Hepatocyte (in vitro differentiated cells): ENCODE results near the gene REV1. TPM values are rescaled to one million over a fixed set of nuclear protein-coding genes. Genes with fewer than 3 reads are reported as not detected.
A peak's percentile ranks its signal among the peaks of the same experiment; 100 is the strongest.

Experiments used
- DNase-seq: peaks from one replicate; pipeline ENCODE4 v3.0.0-alpha.2; 2016; ENCODE audit warnings: low spot score
- H2AFZ ChIP-seq: fragments of 200-600 bp; sonication (generic); 2 replicates; pipeline ENCODE4 v1.6.0; 2016; ENCODE audit warnings: antibody characterized with exemption, mild to moderate bottlenecking
- H3K27ac ChIP-seq: fragments of 200-600 bp; sonication (generic); 2 replicates; pipeline ENCODE4 v1.5.1; 2016; ENCODE audit warnings: mild to moderate bottlenecking
- H3K27me3 ChIP-seq: fragments of 200-600 bp; sonication (generic); 2 replicates; pipeline ENCODE4 v1.6.1; 2016
- H3K36me3 ChIP-seq: fragments of 200-600 bp; sonication (generic); replicated peaks from 2 replicates; pipeline ENCODE4 v1.5.1; 2016; ENCODE audit warnings: low read depth; ENCODE audit not compliant: insufficient read depth
- H3K4me1 ChIP-seq: fragments of 200-600 bp; sonication (generic); 2 replicates; pipeline ENCODE4 v1.5.1; 2016; ENCODE audit warnings: mild to moderate bottlenecking, moderate library complexity; ENCODE audit not compliant: insufficient read depth
- H3K4me2 ChIP-seq: fragments of 200-600 bp; sonication (generic); 2 replicates; pipeline ENCODE4 v1.6.0; 2016
- H3K4me3 ChIP-seq: fragments of 200-600 bp; sonication (generic); 2 replicates; pipeline ENCODE4 v1.5.1; 2016; ENCODE audit warnings: mild to moderate bottlenecking
- H3K79me2 ChIP-seq: fragments of 200-600 bp; sonication (generic); 2 replicates; pipeline ENCODE4 v1.6.0; 2017; ENCODE audit warnings: mild to moderate bottlenecking
- H3K9me2 ChIP-seq: fragments of 200-600 bp; sonication (generic); replicated peaks from 2 replicates; pipeline ENCODE4 v1.6.0; 2017; ENCODE audit warnings: mild to moderate bottlenecking; ENCODE audit not compliant: insufficient read depth
- H3K9me3 ChIP-seq: fragments of 200-600 bp; sonication (generic); 2 replicates; pipeline ENCODE4 v1.5.1; 2016; ENCODE audit warnings: low read depth, mild to moderate bottlenecking
- H4K20me1 ChIP-seq: fragments of 200-600 bp; sonication (generic); 2 replicates; pipeline ENCODE4 v1.6.0; 2016; ENCODE audit warnings: mild to moderate bottlenecking; ENCODE audit not compliant: insufficient read depth, poor library complexity, severe bottlenecking
- EZH2 ChIP-seq: fragments of 200-600 bp; sonication (generic); IDR thresholded peaks from 2 replicates; pipeline ENCODE4 v1.6.1; 2016; ENCODE audit warnings: antibody characterized with exemption, mild to moderate bottlenecking, borderline replicate concordance
- EZH2phosphoT487 ChIP-seq: fragments of 200-600 bp; sonication (generic); IDR thresholded peaks from one replicate; pipeline ENCODE4 v1.6.1; 2018; ENCODE audit warnings: antibody characterized with exemption, mild to moderate bottlenecking, low read depth, moderate library complexity; ENCODE audit not compliant: unreplicated experiment, severe bottlenecking
- WGBS: methylation state at CpG from one replicate; pipeline ENCODE4 v1.1.6; 2016; ENCODE audit warnings: low lambda C conversion rate; ENCODE audit errors: missing lambda C conversion rate; 5-methylcytosine and 5-hydroxymethylcytosine counted together
- polyA plus RNA-seq: library from polyadenylated mRNA; unstranded; fragments of >200 nt; fragmentation: Nextera tagmentation; extraction: Ambion mirVana; gene quantifications from 2 replicates; pipeline ENCODE4 v1.2.1, GENCODE V29; 2016
- total RNA-seq: library from RNA; depleted of rRNA; stranded (reverse); fragments of >200 nt; gene quantifications from 2 replicates; pipeline ENCODE4 v1.2.3, GENCODE V29; 2014
- TF ChIP-seq, protein P1 (sequence below): fragments of 200-600 bp; sonication (generic); IDR thresholded peaks from 2 replicates; pipeline ENCODE4 v1.5.1; 2016; ENCODE audit warnings: antibody characterized with exemption, mild to moderate bottlenecking; ENCODE audit not compliant: poor library complexity

The REV1 gene
- total and polyA plus RNA-seq, 2 experiments from 2014 or later = 25.9 to 31.2 TPM

GRCh38 chr2:99406137-99406536 is 83.7 kb downstream of the REV1 start:
- H3K4me1 ChIP-seq = peaks cover 5% of the 10 kb centered on the region
- H3K36me3 ChIP-seq = peaks cover 3% of the 10 kb centered on the region
- H3K9me3 ChIP-seq = no peaks in the 10 kb centered on the region
- no peak overlapping the region for H3K4me3 ChIP-seq
- WGBS = 97% methylated on average over 6 of the region's 6 CpGs
- H3K27me3 ChIP-seq = no peaks in the 10 kb centered on the region
- no peaks in the 10 kb centered on the region for H3K79me2 ChIP-seq
- no peak overlapping the region for H2AFZ ChIP-seq
- H3K27ac ChIP-seq = no peak overlapping the region
- no peaks in the 10 kb centered on the region for H3K9me2 ChIP-seq
- no peak for TF ChIP-seq EZH2phosphoT487
- TF ChIP-seq, protein P1, sequence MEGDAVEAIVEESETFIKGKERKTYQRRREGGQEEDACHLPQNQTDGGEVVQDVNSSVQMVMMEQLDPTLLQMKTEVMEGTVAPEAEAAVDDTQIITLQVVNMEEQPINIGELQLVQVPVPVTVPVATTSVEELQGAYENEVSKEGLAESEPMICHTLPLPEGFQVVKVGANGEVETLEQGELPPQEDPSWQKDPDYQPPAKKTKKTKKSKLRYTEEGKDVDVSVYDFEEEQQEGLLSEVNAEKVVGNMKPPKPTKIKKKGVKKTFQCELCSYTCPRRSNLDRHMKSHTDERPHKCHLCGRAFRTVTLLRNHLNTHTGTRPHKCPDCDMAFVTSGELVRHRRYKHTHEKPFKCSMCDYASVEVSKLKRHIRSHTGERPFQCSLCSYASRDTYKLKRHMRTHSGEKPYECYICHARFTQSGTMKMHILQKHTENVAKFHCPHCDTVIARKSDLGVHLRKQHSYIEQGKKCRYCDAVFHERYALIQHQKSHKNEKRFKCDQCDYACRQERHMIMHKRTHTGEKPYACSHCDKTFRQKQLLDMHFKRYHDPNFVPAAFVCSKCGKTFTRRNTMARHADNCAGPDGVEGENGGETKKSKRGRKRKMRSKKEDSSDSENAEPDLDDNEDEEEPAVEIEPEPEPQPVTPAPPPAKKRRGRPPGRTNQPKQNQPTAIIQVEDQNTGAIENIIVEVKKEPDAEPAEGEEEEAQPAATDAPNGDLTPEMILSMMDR = no peak
- TF ChIP-seq EZH2 = no peak
- H3K4me2 ChIP-seq = no peak overlapping the region
- no peak for DNase-seq
- no peaks in the 10 kb centered on the region for H4K20me1 ChIP-seq

DNA sequence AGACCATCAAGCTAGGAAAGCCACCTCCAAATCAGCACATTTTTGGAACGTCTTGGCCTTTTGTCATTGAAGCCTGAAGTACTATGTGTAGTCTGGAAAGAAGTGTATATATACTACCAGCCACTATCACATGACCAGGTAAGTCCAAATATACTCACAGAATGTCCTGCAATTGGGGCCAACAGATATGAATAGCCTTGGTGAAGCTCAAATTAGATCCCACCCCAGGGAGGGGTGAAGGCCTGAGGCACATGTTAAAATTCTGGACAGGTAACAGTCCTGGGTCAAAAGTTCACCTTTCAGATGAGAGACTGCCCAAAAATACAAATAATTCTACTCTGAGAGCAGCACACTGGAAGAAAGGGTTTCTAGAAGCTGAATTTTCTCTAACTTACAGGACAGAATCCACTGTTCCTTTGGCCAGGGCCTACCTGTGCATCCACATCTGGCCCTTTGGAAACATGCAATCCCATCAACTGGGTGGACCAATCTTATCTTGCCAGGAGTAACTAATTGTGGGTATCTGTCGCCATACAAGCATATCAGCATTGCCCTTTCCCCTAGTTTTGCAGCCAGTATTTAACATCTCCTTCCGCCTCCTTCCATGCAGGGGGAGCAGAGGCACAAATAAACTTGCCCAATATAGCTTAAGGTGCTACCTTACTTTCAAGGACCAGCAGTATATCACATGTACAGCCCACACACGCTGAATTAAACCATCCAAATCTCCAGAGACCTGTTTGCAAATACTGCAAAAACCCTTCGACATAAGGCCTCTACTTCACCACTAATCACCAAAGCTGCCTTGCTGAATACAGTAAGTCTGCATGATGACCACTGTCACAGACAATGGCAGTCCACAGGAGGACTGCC is 84.8 kb downstream of the REV1 start:
- no peak for DNase-seq
- peak overlapping the region; percentile 44 for H3K27ac ChIP-seq
- H4K20me1 ChIP-seq = no peaks in the 10 kb centered on the region
- H3K9me2 ChIP-seq = no peaks in the 10 kb centered on the region
- H3K9me3 ChIP-seq = no peaks in the 10 kb centered on the region
- no peak overlapping the region for H2AFZ ChIP-seq
- 83% methylated on average over 5 of the region's 5 CpGs for WGBS
- TF ChIP-seq, protein P1 = no peak
- no peak for TF ChIP-seq EZH2
- no peak for TF ChIP-seq EZH2phosphoT487
- no peaks in the 10 kb centered on the region for H3K79me2 ChIP-seq
- H3K36me3 ChIP-seq = peaks cover 3% of the 10 kb centered on the region
- H3K4me2 ChIP-seq = no peak overlapping the region
- no peaks in the 10 kb centered on the region for H3K27me3 ChIP-seq
- H3K4me3 ChIP-seq = no peak overlapping the region
- peaks cover 5% of the 10 kb centered on the region for H3K4me1 ChIP-seq

GRCh38 chr2:99404039-99404796 is 85.6 kb downstream of the REV1 start:
- Histone ChIP-seq H3K79me2 (no peaks in the 10 kb centered on the region), H3K36me3 (peaks cover 3% of the 10 kb centered on the region), H3K9me2 (no peaks in the 10 kb centered on the region), H3K4me1 (peaks cover 5% of the 10 kb centered on the region), H3K4me3 (no peak overlapping the region), H3K9me3 (no peaks in the 10 kb centered on the region), H3K27me3 (no peaks in the 10 kb centered on the region), H3K4me2 (peak overlapping the region; percentile 27), H2AFZ (no peak overlapping the region), H4K20me1 (no peaks in the 10 kb centered on the region), H3K27ac (peak overlapping the region; percentile 58)
- DNase-seq = peak; percentile 10
- 87% methylated on average over 8 of the region's 8 CpGs for WGBS
- TF ChIP-seq, protein P1 = no peak
- no peak for TF ChIP-seq EZH2phosphoT487
